Mammary epithelial cell (primary cell): ENCODE measurements around the gene BNC2.

ENCODE experiments used
- CTCF ChIP-seq, 2 donors: IDR thresholded peaks in 1 of 2; conservative IDR thresholded peaks in 1 of 2; 2 replicates each; pipeline ENCODE4 v1.5.1; 2011 to 2012; ENCODE audit warnings: inconsistent platforms in 2 of 2, low read length in 2 of 2, mild to moderate bottlenecking in 2 of 2, control low read depth in 1 of 2, low read depth in 1 of 2; ENCODE audit not compliant: insufficient read depth in 1 of 2; ENCODE audit errors: extremely low read depth in 1 of 2
- EZH2 ChIP-seq: IDR thresholded peaks from 2 replicates; pipeline ENCODE4 v1.6.1; 2012; ENCODE audit warnings: low read length, inconsistent platforms, borderline replicate concordance

GRCh38 chr9:16540743-16541613, 329.5 kb downstream of the BNC2 start:
- no peak for TF ChIP-seq EZH2
- TF ChIP-seq CTCF (conservative IDR thresholded peaks at IDR 0.05 in 1 of 2, IDR thresholded peaks at IDR 0.05 in 1 of 2; ENCODE audit: extremely low read depth in 1 of 2, insufficient read depth in 1 of 2, low read depth in 1 of 2, low read length in 2 of 2), result no peak
